ENCODE measurements around the gene SH2D3A.

SH2D3A gene

DNA sequence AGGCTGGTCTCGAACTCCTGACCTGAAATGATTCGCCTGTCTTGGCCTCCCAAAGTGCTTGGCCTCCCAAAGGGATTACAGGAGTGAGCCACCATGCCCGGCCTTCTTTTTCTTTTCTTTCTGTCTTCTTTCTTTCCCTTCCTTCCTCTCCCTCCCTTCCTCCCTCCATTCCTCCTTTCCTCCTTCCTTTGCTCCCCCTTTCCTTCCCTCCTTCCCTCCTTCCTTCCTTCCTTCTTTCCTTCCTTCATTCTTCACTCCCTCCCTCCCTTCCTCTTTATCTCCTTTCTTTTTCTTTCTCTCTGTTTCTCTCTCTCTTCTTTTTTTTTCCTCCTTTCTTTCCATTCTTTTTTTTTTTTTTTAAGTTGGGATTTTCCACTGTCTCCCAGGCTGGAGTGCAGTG is 58.9 kb downstream of the SH2D3A start:
- no peak for DNase-seq (ENCODE audit: low read depth in 2 of 2)

DNA sequence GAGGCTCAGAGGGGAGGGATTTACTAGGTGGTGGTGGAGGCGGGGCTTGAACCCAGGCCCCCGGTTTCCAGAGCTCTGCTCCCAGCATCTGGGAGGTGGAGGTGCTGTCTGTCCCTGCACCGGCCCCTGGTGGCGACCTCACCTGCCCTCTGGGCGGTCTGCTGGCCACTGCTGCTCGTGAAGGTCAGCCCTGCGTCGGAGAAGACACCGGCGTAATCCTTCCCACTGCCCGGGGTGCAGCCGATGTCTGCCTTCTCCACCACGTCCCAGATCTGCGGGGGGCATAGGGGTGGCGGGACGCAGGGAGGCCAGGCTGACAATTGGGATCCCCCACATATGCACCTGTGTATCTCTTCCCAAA is 59.6 kb downstream of the SH2D3A start:
- no peak for DNase-seq (ENCODE audit: low read depth in 2 of 2)

DNA sequence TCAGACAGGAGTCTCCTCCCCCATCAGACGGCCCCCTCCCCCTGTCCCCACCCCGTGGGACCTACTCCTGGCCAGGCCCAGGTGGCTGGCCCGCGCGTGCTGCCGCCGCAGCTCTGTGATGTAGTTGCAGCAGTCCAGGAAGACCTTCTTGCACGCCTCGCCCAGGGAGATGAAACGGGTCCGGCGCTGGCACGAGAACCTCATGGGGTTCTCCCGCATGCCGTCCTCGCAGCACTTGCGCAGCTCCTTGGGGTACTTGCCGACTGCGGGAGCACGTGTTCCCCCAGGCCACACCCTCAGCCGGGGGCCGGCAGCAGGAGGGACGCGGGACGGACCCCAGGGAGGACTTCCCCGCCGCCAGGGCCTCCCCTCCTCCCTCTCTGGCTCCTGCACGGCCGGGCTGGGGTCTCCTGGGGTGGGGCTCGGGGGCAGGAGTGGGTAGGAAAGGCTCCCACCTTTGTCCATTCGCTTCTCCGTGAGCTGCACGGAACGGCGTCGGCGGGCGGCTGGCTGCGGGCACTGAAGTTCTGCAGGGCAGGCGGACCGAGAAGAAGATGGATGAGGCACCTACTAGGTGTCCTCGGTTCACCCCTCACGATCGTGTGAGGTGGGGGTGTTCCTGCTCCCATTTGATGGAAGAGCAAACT is 60.1 kb downstream of the SH2D3A start:
- no peak for DNase-seq (ENCODE audit: low read depth in 2 of 2)

DNA sequence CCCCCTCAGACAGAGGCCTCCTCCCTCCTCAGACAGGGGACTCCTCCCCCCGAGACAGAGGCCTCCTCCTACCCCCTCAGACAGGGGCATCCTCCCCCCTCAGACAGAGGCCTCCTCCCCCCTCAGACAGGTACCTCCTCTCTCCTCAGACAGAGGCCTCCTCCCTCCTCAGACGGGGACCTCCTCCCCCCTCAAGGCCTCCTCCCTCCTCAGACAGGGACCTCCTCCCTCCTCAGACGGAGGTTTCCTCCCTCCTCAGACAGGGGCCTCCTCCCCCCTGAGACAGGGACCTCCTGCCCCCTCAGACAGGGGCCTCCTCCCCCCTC is 60.6 kb downstream of the SH2D3A start:
- no peak for DNase-seq (ENCODE audit: low read depth in 2 of 2)

DNA sequence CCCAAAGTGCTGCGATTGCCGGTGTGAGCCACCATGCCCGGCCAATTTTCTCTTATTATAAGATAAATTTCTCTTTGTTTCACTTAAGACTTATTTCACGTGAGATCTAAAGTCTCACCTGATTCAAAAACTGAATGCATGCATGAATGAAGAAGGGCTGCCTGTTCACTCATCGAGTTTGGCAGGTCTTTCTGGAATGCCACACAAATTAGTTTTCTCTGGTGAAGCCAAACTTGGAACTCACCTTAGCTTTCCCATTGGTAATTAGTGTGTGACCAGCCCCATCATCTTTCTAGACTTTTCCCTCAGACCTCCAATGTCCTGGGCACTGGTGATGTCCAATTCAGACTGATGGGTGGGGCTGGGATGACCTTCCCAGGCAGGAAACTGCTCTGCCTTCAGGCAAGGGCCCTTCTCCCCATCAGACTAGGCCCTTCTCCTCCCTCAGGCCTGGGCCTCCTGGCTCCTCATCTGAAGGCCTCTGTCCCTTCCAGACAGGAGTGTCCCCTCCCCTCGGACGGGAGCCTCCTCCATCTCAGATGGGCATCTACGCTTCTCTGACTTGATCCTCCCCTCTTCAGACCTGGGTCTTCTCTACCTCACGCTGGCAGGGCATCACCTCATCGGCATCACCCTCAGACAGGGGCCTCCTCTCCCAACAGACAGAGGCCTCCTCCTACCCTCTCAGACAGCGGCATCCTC is 61.2 kb downstream of the SH2D3A start:
- no peak for DNase-seq (ENCODE audit: low read depth in 2 of 2)
